ENCODE data around the gene NCBP1.

DNA sequence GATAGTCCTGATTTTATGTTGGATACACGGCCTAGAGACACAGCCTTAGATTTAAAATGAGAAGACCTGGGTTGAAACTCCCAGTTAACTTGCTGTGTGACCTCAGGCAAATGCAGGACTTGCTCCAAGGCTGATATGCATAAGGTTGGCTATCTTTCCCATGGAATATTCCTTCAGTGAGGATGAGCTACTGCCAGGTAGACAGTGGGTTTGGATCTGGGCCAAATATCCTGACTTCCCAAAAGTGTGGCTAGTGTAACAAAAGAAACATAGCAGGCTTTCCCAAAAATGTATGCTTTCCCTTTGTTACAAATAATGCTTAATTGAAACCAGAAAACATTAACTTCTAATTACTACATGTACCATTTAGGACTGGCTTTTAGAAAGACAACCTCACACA is 64.2 kb downstream of the NCBP1 start:
- TF ChIP-seq POLR2A (IDR thresholded peaks at IDR 0.05) (no peak), CTCF (IDR thresholded peaks at IDR 0.05) (no peak)
